ENCODE results near the gene AMN.

AMN gene

DNA sequence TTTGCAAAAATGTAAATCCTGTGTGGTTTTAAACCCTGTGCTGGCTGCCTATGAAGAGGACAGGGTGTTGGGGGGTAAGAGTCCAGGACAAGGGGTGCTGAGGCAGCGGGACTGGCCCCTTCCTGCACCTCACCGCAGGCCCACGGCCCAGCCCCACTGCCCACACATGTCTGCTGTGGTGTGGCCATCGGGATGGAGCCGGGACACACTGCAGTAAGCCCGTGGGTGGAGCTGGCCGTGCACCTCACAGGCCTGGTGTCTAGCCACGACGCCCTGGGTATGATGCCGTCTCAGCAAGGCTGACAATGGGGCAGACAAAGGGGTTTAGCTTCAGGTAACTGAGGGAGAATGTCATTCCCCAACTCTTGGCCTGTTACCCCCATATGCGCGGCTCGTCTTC lies 19.6 kb downstream of the AMN start:
- no peak for FAIRE-seq
- DNase-seq (ENCODE audit: insufficient read length, low spot score), result no peak
- TF ChIP-seq POLR2AphosphoS5 (IDR thresholded peaks at IDR 0.05; ENCODE audit: low read depth, low read length), result no peak
- TF ChIP-seq PAX5 (IDR thresholded peaks at IDR 0.05; ENCODE audit: insufficient read depth, low read length, severe bottlenecking), result no peak
- no peak for TF ChIP-seq POLR2A (IDR thresholded peaks at IDR 0.05; ENCODE audit: low read depth, low read length)
- TF ChIP-seq TAF1 (IDR thresholded peaks at IDR 0.05; ENCODE audit: low read depth, low read length), result no peak
- TF ChIP-seq POU2F2 (IDR thresholded peaks at IDR 0.05; ENCODE audit: low read depth, low read length), result no peak
- TF ChIP-seq SPI1 (IDR thresholded peaks at IDR 0.05; ENCODE audit: low read depth, low read length), result no peak

DNA sequence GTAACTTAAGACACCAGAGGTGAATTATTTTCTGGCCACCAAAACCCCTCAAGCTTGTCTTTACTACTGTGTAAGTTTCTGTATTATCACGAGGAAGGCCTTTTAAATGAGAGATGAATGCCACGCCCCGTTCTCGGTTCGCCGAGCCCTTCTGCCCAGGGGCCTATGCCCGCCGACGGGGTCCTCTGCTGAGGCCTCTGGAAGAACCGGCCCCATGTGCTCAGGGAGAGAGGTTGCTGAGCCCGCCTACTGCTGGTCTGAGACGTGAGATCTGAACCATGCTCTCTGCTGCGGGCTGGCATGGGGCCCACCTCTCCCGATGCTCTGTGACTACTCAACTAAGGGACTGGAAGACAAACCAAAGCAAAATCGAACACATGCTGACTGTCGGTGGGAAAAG lies 21.0 kb downstream of the AMN start:
- no peak for DNase-seq (ENCODE audit: insufficient read length, low spot score)
- no peak for FAIRE-seq
- TF ChIP-seq PAX5 (IDR thresholded peaks at IDR 0.05; ENCODE audit: insufficient read depth, low read length, severe bottlenecking), result no peak

DNA sequence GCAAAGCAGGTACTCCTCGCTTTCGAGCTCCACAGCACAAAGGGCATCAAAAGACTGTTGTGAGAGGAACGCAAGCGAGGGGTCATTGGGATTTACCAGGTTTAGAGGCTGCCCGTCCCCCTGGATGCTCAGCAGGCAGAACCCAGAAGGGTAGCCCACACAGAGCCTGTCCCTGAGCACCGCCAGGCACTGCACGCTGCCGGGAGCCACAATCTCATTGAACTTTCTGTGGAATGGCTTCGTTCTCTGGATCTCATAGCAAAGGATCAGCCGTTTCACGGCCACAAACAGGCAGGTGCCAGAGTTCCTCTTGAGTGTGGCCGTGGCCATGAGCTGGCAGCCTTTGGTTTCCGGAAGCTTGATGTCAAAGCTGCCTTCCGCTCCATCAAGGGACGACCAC lies 21.5 kb downstream of the AMN start:
- no peak for TF ChIP-seq TAF1 (IDR thresholded peaks at IDR 0.05; ENCODE audit: low read depth, low read length)
- no peak for TF ChIP-seq POLR2AphosphoS5 (IDR thresholded peaks at IDR 0.05; ENCODE audit: low read depth, low read length)
- TF ChIP-seq POLR2A (IDR thresholded peaks at IDR 0.05; ENCODE audit: low read depth, low read length), result no peak
- no peak for TF ChIP-seq SPI1 (IDR thresholded peaks at IDR 0.05; ENCODE audit: low read depth, low read length)
- no peak for TF ChIP-seq PAX5 (IDR thresholded peaks at IDR 0.05; ENCODE audit: insufficient read depth, low read length, severe bottlenecking)
- no peak for TF ChIP-seq POU2F2 (IDR thresholded peaks at IDR 0.05; ENCODE audit: low read depth, low read length)
- no peak for FAIRE-seq

DNA sequence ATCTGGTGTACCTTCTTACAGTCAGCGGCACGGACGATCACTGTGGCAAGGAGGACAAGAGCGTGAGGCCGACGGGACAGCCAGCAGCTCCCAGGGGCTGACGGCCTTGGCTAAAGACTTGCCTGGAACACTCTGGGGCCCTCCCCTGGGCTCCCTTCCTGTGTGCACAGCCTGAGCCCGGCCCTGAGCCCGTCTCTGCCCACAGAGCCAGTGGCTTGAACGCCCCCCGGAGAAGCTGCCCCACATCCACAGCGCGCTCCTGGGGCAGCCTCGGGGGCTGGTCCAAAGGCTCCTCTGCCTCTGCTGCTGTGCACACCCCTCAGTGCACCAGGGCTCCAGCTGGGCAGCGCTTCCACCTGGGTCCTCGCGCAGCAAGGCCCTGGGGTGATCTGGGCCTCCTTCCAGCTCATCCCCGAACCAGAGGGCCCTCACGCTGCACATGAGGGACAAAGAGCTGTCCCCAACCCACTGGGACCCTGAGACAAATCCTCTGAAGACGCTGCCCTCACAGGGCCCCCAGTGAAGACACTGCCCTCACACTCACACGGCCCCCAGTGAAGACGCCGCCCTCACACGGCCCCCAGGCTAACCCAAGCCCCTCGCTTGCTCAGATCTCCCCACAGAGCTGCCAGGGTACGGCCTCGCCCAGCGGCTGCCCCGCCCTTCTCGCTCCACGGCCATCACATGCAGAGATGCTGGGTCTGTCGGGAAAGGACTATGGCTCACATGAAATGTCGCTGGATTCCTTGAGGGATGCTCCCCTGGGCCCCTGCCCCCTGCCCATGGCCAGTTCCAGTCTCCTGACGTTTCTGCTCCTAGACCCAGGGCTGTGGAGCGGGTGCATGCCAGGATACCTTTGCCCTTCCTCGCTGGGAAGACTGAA lies 22.2 kb downstream of the AMN start:
- no peak for FAIRE-seq
- TF ChIP-seq POLR2A (IDR thresholded peaks at IDR 0.05; ENCODE audit: low read depth, low read length), result no peak
- no peak for TF ChIP-seq PAX5 (IDR thresholded peaks at IDR 0.05; ENCODE audit: insufficient read depth, low read length, severe bottlenecking)
- no peak for TF ChIP-seq TAF1 (IDR thresholded peaks at IDR 0.05; ENCODE audit: low read depth, low read length)
- TF ChIP-seq POU2F2 (IDR thresholded peaks at IDR 0.05; ENCODE audit: low read depth, low read length), result no peak
- no peak for TF ChIP-seq SPI1 (IDR thresholded peaks at IDR 0.05; ENCODE audit: low read depth, low read length)
- no peak for TF ChIP-seq POLR2AphosphoS5 (IDR thresholded peaks at IDR 0.05; ENCODE audit: low read depth, low read length)
- DNase-seq (ENCODE audit: insufficient read length, low spot score), result no peak

More for the DNA sequence above, 21.5 kb downstream of the AMN start:
- no peak for DNase-seq (ENCODE audit: insufficient read length, low spot score)

DNA sequence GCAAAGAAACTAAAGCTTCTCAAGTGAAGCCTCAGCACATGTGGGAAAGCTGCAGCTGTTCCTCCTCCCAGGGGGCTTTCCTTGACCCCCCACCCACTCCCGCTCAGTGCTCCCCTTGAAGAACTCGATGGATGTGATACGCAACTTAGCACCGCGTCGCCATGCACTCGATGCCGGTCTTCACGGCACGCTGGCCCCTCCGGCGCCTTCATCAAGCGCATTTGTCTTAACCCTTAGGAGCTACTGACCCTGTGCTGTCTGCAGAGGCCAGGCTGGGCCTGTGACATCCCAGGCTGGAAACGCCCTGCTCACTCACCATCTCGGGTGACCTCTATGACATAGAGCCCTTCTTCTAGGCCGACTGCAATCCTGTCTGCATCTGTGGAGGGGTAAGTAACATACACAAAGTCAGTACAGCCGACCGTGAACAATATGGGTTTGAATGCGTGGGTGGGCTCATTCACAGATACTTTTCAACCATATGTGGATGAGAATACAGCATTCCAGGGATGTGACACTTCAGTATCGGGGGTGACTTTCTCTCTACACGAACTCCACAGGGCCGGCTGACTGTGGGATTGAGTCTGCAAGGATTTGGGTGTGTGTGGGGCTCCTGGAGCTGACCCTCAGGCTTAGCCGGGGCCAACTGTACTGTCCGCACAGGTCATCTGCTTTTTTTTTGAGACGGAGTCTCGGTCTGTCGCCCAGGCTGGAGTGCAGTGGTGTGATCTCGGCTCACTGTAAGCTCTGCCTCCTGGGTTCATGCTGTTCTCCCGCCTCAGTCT lies 23.1 kb downstream of the AMN start:
- FAIRE-seq (no peak), DNase-seq (ENCODE audit: insufficient read length, low spot score) (no peak)
- no peak for TF ChIP-seq PAX5 (IDR thresholded peaks at IDR 0.05; ENCODE audit: insufficient read depth, low read length, severe bottlenecking)
- no peak for TF ChIP-seq POLR2A (IDR thresholded peaks at IDR 0.05; ENCODE audit: low read depth, low read length)
- TF ChIP-seq SPI1 (IDR thresholded peaks at IDR 0.05; ENCODE audit: low read depth, low read length), result no peak
- no peak for TF ChIP-seq POU2F2 (IDR thresholded peaks at IDR 0.05; ENCODE audit: low read depth, low read length)
- no peak for TF ChIP-seq TAF1 (IDR thresholded peaks at IDR 0.05; ENCODE audit: low read depth, low read length)
- no peak for TF ChIP-seq POLR2AphosphoS5 (IDR thresholded peaks at IDR 0.05; ENCODE audit: low read depth, low read length)

DNA sequence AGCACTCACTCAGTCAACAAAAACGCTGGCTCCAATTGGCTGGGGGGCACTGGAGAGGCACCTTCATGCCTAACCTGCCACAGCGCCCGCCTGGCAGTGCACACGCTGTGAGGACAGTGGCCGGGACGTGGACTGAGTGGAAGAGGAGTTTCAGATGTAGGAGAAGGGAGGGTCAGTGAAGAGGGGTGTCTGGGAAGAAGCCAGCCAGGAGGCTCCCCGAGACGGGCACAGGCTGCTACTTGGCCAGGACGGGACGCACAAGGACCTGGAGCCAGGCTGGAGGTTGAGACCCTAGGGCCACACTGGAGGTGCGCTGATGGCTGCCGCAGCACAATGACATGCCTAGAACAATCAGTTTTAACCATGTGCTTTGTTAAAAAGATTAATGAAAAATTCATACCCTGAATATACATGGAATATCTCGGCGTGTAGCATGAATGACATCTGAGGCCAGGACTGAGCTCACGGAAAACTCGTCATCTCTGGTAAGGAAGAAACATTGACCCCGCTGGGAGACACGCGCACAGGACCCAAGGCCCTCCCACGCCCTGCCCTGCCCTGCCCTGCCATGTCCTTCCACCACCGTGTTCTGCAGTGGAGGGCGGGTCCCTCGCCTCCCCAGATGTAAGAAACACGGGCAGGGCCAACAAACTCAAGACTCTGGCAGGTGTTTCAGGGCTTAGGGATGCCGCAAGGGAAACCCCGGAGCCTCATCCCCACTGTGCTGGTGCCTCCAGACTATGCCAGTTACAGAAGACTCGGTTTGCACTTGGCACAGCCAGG lies 25.0 kb downstream of the AMN start:
- FAIRE-seq (no peak), DNase-seq (ENCODE audit: insufficient read length, low spot score) (no peak)
- no peak for TF ChIP-seq TAF1 (IDR thresholded peaks at IDR 0.05; ENCODE audit: low read depth, low read length)
- no peak for TF ChIP-seq SPI1 (IDR thresholded peaks at IDR 0.05; ENCODE audit: low read depth, low read length)
- no peak for TF ChIP-seq PAX5 (IDR thresholded peaks at IDR 0.05; ENCODE audit: insufficient read depth, low read length, severe bottlenecking)

DNA sequence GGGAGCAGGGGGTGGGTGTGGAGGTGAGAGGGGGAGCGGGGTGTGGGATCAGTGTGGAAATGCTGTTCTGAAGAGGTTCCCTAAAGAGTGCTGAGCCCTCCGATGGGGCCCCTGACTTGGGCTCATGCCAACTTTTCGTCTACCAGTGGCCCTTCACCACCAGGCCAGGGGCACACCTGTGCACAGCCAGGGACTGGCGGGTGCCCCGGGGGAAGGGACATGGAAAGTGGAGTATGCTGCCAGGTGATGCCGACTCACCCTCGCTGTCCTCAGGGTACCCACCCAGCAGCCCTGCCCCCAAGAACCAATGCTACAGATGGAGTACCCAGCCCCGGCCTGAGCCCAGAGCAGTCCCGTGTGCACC lies 26.2 kb downstream of the AMN start:
- TF ChIP-seq POLR2A (IDR thresholded peaks at IDR 0.05; ENCODE audit: low read depth, low read length) (no peak), POLR2AphosphoS5 (IDR thresholded peaks at IDR 0.05; ENCODE audit: low read depth, low read length) (no peak), PAX5 (IDR thresholded peaks at IDR 0.05; ENCODE audit: insufficient read depth, low read length, severe bottlenecking) (no peak)
- FAIRE-seq (no peak), DNase-seq (ENCODE audit: insufficient read length, low spot score) (no peak)

DNA sequence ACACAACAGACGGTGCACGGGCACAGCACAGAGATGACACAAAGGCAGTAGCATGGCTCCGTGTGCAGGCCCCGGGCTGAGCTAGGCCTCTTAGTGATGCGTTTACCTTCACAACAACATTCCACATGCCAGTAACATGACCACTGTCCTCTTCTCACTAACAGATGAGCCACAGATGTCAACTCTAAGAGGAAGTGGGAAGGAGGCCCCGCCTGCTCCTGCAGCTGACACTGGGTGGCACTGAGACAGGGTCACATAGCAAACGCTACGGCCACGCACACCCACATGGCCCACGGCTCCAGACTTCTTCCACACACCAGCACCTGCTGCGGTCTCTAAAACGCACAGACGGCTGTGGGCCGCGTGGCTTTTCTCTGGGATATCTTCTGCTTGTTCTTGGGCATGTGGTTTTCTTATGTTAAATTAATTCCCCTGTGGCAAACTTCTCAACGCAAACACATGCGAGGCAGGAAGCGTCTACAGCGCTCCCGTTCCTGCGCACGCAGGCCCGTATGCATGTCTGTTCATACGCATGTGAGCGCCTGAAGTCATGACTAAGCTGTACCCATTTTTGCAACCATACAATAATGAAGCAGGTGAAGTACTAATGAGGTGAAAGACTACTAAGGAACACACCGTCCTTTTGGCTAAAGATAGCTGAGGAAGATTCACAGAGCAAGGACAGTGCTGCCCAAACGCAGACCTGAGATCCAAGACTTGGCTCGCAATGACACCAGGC lies 26.8 kb downstream of the AMN start:
- peak; percentile 96 for FAIRE-seq
- no peak for TF ChIP-seq PAX5 (IDR thresholded peaks at IDR 0.05; ENCODE audit: insufficient read depth, low read length, severe bottlenecking)
- no peak for TF ChIP-seq TAF1 (IDR thresholded peaks at IDR 0.05; ENCODE audit: low read depth, low read length)
- TF ChIP-seq SPI1 (IDR thresholded peaks at IDR 0.05; ENCODE audit: low read depth, low read length), result peak; percentile 83
- DNase-seq (ENCODE audit: insufficient read length, low spot score), result no peak

DNA sequence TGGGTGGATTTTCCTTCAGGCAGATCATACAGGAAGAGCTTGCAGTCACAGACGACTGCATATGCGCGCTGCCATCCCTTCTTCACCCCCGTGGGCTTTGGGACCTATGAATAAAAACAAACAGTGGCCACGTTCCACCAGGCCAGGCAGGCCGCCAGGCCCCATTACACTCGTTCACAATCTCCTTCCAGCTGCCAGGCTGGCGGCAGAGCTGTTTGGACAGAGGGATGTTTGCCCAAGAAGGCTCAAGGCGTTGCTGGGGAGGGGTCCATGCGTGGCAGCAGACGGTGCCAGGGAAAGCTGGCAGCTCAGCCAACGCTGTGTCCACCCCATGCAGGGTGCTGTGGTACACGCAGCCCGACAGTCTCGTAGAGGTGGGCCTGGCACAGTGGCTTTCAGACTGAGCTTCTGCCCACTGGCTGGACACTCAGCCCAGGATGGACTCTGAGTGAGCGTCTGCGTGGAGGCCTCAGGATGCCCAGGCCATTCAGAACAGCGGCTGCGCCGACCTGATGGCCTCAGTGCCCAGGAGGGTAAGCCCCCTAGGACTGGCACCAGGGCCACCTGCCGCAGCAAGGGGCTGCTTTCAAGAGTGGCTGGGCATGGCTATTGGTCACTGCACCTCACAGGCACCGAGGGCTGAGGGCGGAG lies 27.5 kb downstream of the AMN start:
- no peak for TF ChIP-seq SPI1 (IDR thresholded peaks at IDR 0.05; ENCODE audit: low read depth, low read length)
- no peak for TF ChIP-seq TAF1 (IDR thresholded peaks at IDR 0.05; ENCODE audit: low read depth, low read length)
- TF ChIP-seq POU2F2 (IDR thresholded peaks at IDR 0.05; ENCODE audit: low read depth, low read length), result no peak
- TF ChIP-seq PAX5 (IDR thresholded peaks at IDR 0.05; ENCODE audit: insufficient read depth, low read length, severe bottlenecking), result no peak
- no peak for TF ChIP-seq POLR2A (IDR thresholded peaks at IDR 0.05; ENCODE audit: low read depth, low read length)
- TF ChIP-seq POLR2AphosphoS5 (IDR thresholded peaks at IDR 0.05; ENCODE audit: low read depth, low read length), result no peak
- FAIRE-seq (peak; percentile 9), DNase-seq (ENCODE audit: insufficient read length, low spot score) (no peak)
